Fibroblast of lung (primary cell): ENCODE results near the gene ACVR1B.

ENCODE experiments used
- CTCF ChIP-seq, 2 donors: IDR thresholded peaks in 1 of 2; conservative IDR thresholded peaks in 1 of 2; 1 replicate in 1 of 2; 2 replicates in 1 of 2; pipeline ENCODE4 v1.5.1; 2011 to 2012; ENCODE audit warnings: low read length in 2 of 2, control low read depth in 1 of 2, inconsistent platforms in 1 of 2, low read depth in 1 of 2, mild to moderate bottlenecking in 1 of 2
- EZH2 ChIP-seq: IDR thresholded peaks from 2 replicates; pipeline ENCODE4 v1.5.1; 2012; ENCODE audit warnings: low read length, control low read depth, mild to moderate bottlenecking; ENCODE audit errors: missing control alignments

- no peak for TF ChIP-seq CTCF (conservative IDR thresholded peaks at IDR 0.05 in 1 of 2, IDR thresholded peaks at IDR 0.05 in 1 of 2; ENCODE audit: low read depth in 1 of 2, low read length in 2 of 2)
- no peak for TF ChIP-seq EZH2
Measured at GRCh38 chr12:51976376-51977160, 25.1 kb downstream of the ACVR1B start.
